HG03103 (cell line): Measurements from ENCODE around the gene MID2.
"Not testable (repeated sequence)": the region's sequence is repeated elsewhere in the genome, so short reads cannot be mapped to it uniquely, and the experiment has no call there.

Source experiments
- ATAC-seq: cut with Tn5 transposase; IDR thresholded peaks from one replicate; pipeline ENCODE4 v1.9.1; 2021; ENCODE audit warnings: low read depth; ENCODE audit not compliant: unreplicated experiment

The MID2 gene

DNA sequence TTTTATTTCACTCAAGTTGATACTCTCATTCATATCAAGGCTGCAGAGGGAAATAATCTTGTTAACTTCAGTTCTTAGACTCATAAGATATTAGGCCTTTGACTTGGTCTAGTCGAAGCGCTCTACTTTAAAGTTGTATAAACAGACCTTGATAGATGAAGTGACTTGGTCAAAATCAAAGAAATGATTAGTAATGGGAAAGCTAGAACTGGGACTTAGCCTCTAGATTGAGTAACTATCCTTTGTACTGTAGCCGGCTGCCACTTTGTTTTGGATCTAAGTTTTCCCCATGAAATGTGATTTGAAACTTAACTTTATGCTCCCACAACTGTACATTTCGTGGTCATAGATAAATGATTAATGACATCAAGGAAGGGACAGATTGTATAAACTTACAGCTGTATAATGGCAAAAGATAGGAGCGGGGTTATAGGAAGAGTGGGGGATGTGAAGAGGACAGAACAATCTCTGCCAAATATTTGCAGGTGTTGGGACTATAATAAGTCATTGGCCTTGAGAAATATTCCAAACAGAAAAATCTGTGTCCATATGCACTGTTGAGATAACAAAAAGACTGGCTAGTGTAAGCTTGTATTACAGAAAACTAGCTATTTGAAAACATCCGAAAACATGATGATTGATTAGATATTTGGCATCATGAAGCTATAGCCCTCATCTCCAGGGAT lies 17.2 kb downstream of the MID2 start:
- no peak for ATAC-seq

DNA sequence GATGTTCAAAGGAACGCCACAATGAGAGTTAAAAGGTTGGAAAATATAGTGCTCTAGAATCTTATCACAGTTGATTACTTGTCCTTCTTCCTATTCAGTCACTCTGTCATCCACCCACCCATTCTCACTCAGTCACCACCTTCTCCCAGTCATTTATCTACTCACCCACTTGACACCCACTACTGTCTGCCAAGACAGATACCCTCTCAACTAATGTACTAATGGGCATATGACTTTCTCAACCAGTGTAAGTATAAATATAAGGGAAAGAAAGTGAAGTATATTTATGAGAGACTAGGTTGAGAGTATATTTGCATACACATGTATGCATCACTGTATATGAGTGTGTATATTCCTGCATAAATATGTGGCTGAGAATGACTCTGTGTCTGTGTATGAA lies 20.0 kb downstream of the MID2 start:
- no peak for ATAC-seq

DNA sequence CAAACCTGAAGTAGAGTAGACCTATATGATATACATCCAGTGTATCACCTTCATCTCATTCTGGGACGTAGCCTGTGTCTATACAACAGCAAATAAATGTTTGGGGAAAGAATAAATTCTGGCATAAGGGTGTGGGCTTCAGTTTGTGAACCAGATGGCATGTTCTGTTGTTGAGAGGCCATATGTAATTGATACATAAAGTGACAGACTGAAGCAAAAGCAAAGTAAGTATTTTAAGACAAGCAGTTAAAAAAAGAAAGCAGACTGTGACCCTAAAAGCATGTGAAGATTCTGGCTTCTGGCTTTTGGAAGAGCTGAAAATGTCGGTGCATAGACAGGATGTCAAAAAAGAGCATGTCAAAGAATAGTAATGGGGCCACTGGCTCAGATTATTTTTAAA lies 22.9 kb downstream of the MID2 start:
- no peak for ATAC-seq

DNA sequence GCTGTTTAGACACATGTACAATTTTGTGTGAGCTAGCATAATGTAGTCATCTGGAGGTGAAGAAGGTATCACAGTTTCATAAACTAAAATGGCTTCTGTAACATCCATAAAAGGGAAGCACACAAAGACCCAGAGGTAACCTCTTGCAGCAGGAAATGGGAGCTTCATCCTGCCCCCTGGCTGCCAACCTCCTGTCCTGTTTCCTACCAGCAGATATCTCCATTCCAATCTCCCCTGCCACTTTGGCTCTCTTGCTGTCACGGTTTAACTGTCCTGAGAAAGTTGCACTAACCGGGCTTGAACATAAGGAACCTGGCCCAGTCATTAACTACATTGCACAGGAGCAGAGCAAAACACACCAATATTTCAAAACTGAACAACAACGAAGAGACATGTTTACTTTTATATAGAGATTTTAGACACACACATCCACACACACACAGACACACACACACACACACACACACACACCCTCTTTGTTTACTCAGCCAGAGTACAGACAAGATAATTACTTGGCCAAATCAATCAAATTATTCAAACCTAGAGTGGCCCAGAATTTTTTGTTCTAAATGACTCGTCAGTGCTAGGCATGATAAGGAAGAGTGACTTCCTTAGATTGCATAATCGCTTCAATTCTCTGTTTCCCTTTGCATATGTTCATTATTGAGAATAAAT lies 24.2 kb downstream of the MID2 start:
- ATAC-seq: no peak

DNA sequence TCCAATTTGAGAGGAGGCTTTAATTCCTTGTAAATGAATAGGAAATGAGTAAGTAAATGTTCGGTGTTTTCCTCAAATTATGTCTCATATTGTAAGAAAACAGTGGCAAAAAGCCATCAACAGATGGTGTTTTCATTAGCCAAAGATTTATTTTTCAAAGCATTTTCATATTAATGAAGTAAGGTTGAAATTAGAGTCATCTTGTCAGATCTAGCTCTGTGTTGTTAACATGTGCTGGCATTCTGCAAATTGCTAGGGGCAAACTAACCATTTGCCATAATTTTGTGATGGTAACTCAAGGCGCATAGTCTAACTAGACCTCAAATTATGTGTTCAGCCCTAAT lies 24.7 kb downstream of the MID2 start:
- no peak for ATAC-seq

DNA sequence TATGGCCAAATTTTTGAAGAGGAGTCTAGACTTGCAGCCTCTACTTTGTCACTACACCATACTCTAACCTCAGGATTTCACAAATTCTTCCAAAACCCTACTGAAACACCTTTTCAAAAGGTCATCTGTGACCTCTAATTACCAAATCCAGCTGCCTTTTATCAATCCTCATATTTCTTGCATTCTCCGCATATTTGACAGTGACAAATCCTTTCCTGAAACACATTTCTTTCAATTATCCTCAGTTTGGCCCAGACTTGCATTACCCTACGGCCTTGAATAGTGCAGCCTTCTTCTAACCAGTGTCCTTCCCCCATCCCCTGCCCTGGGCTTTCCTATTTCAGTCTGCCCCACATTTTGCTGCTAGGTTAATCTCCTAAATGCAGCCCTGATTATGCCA lies 25.5 kb downstream of the MID2 start:
- ATAC-seq: no peak

DNA sequence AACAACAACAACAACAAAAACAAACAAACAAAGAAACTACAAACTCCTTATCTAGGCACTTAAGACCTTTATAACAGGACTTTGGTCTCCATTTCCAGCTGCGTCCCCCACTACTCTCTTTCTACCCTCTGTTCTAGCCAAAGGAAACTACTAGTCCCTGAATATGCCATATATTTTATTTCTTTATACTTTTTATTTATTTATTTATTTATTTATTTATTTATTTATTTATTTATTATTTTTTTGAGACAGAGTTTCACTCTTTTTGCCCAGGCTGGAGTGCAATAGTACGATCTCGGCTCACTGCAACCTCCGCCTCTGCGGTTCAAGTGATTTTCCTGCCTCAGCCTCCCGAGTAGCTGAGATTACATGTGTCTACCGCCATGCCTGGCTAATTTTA lies 26.0 kb downstream of the MID2 start:
- not testable (repeated sequence) for ATAC-seq

DNA sequence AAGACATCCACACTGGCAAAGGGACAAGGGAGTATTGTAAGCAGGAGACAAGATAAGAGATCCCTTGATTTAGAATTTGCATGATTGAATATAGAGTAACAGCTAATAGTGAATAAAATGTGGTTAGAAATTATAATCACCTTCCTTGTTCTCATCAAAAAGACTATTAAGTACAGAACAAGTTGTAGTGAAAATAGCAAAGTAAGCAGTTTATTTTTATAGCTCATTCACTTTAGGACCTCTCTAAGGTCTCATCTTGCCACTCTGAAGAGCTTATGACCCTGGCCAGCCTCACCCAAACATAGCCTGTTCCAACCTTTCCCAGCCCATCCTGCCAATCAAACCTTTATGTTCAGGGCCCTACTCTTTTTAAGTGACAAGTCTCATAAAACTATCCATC lies 30.6 kb downstream of the MID2 start:
- ATAC-seq: no peak

DNA sequence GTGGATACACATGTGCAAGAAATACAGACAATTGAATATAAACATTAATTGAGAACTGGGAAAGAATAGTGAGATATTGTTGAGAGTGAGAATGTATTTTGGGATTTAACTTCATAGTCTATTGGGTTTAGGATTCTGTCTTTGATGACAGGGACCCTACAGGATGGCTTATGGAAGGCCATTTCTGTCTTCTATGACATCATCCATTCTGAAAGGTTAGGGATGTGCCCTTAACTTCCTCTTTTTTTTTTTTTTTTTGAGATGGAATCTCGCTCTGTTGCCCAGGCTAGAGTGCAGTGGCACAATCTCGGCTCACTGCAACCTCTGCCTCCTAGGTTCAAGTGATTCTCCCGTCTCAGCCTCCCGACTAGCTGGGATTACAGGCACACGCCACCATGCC lies 31.4 kb downstream of the MID2 start:
- not testable (repeated sequence) for ATAC-seq

DNA sequence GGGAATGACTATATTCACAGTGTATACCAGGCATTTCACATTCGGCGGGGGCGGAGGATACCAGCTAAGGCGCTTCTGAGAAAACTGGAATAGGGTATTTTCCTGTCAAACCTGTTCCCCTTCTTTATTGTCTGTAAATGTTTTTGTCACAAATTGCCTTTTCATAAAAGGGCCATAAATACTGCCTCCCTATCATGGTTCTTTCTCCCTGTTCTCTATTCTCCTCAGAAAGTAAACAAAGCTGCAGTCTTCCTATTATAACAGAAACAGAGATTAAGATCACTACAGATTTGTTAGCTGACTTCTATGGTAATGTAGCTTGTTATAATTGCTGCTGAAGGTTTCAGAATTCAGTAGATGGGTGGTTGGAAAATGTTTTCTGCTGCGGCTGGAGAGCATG lies 32.2 kb downstream of the MID2 start:
- ATAC-seq: no peak

DNA sequence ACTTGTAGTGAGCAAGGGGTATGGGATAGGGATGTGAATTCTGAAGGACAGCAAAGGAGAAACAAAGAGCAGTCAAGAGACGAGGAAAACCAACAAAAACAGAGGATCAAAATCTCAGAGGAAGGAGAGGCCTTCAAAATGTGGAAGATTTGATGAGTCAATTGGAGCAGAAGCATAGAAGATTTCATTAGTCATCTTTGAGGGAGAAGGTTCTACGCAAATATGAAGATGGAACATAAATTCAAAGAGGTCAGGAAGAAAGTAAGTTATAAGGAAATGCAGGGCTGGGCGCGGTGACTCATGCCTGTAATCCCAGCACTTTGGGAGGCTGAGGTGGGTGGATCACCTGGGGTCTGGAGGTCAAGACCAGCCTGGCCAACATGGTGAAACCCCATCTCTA lies 35.4 kb downstream of the MID2 start:
- ATAC-seq: no peak

DNA sequence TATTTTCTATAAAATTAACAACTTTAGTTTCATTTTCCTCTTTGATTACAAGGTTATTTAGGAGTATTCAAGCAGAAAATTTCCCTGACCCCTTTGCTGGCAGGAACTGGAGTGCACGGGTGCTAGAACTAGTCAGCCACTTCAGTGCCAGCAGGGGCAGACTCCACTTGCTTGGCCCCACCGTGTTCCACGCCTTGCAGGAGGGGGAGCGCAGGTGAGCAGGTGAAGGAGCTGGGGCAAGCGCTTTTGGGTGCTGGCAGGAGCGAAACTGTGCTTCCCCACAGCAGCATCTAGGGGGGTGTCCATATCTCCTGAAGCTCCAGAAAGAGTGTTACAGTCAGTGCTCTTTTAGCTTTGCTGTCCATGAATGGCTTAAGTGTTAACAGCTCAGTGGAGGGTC lies 45.5 kb downstream of the MID2 start:
- no peak for ATAC-seq

DNA sequence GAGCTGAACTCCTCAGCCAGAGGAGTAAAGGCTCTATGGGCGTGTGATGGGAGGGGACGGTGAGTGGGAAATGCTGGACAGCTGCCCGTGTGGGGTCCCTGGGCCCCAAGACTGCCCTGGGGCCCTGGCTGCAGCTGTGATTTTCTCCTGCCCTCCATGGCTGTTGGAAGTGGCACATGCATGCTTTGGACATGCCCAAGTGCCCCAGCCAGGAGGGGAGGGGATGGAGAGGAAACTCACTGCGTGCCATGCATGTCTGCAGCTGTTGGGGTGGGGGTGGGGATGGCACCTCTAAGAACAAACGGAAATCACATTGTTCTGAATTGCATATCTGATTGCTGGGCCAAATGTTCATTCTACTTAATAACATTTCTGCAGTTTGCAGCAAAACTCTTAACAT lies 52.4 kb downstream of the MID2 start:
- ATAC-seq: no peak

DNA sequence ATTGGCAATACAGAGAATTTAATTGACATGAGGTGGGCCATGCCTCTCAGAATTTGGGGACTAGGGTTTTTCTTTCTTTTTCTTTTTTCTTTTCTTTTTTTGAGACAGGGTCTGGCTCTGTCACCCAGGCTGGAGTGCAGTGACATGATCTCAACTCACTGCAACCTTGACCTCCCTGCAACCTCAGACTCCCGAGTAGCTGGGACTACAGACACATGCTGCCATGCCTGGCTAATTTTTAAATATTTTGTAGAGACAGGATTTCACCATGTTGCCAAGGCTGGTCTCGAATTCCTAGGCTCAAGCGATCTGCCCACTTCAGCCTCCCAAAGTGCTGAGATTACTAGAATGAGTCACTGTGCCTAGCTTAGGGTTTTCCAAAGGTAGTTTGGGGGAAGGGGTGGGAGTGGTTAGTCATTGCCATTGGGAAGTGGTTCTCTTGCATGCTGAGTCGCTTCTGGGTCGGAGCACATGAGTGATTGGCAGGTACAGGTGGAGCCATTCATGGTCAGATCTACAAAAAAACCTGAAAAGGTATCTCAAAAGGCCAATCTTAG lies 54.5 kb downstream of the MID2 start:
- ATAC-seq: no peak

DNA sequence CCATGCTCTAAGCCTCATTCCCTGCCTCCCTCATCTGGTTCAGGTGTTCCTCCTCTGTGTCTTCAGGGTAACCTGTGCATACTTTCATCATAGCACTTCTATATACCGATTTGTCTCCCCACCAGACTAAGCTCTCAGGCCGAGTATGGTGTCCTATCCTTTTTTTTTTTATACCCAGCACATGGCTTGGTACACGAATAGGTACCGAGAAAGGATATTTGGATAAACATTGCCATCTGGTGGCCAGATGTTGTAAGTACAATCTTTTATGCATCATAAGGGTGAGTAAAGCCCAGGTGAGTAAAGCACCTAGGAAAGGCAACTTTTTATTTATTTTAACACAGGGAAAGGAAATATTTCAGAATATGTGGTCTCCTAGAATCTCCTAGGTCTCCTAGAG lies 68.4 kb downstream of the MID2 start:
- ATAC-seq: no peak

DNA sequence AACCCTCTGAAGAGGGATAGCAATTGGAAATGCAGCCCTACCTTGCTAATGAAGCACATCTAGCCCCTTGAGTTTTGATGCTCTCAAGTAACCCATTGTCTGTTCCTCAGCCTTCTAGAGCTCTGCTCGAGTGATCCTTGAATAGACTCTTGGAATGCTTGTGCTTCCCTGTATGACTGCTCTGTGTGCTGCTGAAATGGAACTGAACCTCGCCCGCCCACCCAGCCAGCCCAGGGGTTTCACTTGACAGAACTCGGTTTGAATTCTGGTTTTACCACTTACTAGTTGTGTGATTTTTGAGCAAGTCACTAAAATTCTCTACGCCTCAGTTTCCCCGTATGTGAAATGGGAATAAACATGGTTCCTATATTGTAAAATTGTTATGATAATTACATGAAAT lies 77.1 kb downstream of the MID2 start:
- ATAC-seq: no peak

DNA sequence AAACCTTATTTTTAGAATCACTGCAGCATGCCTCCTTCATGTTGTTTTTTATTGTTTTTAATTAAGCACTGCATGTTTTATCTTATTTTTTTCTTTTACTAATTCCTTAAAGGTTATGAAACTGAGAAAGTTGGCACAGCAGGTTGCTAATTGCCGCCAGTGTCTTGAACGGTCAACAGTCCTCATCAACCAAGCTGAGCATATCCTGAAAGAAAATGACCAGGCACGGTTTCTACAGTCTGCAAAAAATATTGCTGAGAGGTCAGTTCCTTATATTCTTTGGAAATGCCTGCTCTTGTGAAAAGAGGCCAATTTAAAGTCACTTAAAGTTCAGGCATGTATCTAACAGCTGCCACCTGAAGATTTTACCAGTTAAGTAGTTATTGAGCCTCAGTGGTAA lies 79.7 kb downstream of the MID2 start:
- no peak for ATAC-seq

DNA sequence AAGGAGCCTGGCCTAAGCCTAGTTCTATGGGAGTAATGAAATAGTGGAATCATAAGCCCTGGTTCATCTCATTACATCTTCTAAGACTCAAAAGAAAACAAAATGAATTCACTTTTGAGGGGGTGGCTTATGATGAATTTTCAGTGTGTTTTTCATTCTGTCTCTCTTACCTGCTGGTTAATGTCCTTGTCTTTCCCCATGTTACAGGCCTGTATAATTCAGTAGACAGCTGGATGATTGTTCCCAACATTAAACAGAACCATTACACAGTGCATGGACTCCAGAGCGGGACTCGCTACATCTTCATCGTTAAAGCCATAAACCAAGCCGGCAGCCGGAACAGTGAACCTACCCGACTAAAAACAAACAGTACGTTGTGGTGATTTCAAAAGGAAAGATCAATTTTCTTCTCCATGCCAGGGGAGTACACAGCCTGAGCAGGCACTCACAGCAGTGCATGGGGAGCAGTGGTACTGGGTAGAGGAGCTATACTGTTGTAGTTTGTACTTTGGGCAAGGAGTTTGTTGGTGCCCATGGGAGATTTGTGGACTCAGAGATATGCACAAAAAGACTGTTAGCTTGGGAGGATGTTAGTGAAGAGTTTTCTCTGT lies 98.6 kb downstream of the MID2 start:
- no peak for ATAC-seq

DNA sequence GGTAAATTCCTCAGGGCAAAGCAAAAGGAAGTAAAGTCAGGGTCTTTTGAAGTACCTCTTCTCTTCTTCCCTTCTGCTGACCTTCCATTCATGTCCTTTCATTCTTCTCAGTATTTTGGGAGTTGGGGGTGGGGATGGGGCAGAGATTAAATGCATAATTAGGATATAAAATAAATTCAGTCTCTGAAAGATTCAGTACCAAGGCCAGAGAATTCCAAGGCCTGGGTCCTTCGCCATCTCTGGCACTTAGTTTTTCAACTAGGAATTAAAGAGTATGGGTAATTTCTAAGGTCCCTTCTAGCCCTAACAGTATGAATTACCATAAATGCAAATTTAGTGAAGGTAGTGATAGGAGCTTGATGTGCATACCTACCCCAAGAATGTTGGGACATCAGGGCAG lies 108.6 kb downstream of the MID2 start:
- ATAC-seq: no peak

DNA sequence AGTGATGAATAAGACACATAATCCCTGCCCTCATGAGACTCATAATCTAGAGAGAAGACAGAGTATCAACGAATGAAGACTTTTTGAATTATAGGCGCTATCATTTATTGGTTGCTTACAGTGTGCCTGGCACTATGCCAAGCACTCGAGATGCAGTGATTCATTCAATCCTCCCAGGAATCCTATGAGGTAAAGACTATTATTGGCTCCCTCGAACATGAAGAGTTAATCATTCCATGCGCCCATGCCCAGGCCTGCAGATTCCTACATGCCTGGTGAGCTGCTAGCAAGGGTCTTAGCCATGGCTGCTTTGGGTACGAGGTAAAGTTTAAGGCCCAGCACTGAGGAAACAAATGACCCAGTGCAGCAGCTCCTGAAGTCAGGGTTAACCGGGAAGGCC lies 109.5 kb downstream of the MID2 start:
- ATAC-seq: no peak

DNA sequence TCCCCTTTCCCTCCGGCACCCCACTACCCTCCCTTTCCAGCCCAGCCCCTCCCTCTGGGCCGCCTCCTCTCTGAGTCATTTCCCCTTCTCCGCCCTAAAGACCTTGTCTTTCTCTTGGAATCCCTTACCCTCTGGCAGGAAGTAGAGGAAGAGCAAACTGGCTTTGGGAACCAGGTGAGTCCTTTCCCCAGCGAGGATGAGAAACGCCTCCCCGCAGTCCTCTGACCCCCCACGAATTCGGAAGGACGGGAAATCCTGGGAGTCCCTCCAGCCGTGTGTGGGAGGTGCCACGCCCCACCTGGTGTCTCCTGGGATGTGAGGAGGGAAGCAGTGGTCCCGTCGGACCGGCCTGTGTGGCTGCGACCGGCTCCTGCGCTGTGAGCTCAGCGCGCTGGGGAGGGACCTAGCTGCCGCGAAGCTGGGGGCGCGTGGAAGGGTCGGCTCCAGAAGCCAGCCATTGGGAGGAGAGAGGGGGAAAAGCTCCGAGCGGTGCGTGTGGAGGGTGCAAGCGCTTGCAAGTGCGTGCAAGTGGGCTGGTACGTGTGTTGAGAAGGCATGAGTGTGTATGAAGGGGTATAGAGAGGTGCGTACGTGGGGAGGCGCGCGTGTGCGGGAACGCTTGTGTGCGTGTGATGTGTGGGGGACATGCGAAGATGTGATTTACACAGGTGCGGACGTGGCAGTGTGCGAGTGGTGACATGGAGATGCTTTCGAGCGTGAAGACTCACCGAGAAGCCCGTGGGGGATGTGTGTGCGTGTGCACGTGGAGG lies 110.2 kb downstream of the MID2 start:
- ATAC-seq: no peak

DNA sequence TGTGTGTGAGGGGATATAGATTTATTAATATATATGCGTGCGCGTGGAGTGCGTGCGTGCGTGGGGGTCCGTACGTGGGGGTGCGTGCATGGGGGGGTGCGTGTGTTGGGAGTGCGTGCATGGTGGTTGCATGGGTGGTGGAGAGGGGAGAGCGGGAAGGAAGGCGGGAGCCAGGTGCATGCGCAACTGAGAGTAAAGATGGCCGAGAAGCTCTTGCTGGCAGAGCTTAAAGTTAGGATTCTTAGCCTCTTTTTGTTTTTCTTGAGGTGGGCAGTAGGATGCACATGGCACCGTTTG lies 110.7 kb downstream of the MID2 start:
- no peak for ATAC-seq
